B cell (primary cell): ENCODE results near the gene RPRD1B. TPM values are rescaled to one million over a fixed set of nuclear protein-coding genes. Genes with fewer than 3 reads are reported as not detected.

Experiments
- ATAC-seq: fragments of 200-7000 bp; cut with Tn5 transposase; one replicate; pipeline ENCODE4 v1.10.0; 2021; ENCODE audit warnings: low read depth, mild to moderate bottlenecking, moderate number of reproducible peaks, moderate library complexity
- CTCF ChIA-PET: fragments of 350-600 bp; sonication (Branson Sonifier 250); formaldehyde crosslinking; loops from one replicate; lab custom pipeline; 2021; ENCODE audit warnings: antibody characterized with exemption, inconsistent platforms; lab: Charles Lee
- POLR2A ChIA-PET: fragments of 350-600 bp; sonication (Branson Sonifier 250); formaldehyde crosslinking; loops from one replicate; lab custom pipeline; 2021; ENCODE audit warnings: antibody characterized with exemption; lab: Charles Lee
- DNase-seq: peaks from one replicate; pipeline ENCODE4 v3.0.0; 2013
- H2AFZ ChIP-seq: 2 replicates; pipeline ENCODE4 v1.6.1; 2012; ENCODE audit warnings: mild to moderate bottlenecking, low read depth, low read length; ENCODE audit not compliant: insufficient read depth, poor library complexity, severe bottlenecking
- H3K27ac ChIP-seq, 2 donors: 1 replicate in 1 of 2; 2 replicates in 1 of 2; pipeline ENCODE4 v1.5.1; 2012 to 2013; ENCODE audit warnings: low read length in 2 of 2, mild to moderate bottlenecking in 2 of 2, moderate library complexity in 1 of 2
- H3K27me3 ChIP-seq, 4 experiments: fragments of 200-600 bp in 1 of 4; sonication (generic) in 1 of 4; replicated peaks in 1 of 4; 1 replicate in 2 of 4; 2 replicates in 2 of 4; pipeline versions ENCODE4 v1.6.1 to v1.7.0; 2013 to 2016; ENCODE audit warnings: low read length in 3 of 4, mild to moderate bottlenecking in 2 of 4, mixed read lengths in 1 of 4, moderate library complexity in 1 of 4; ENCODE audit not compliant: insufficient read depth in 4 of 4, control insufficient read depth in 3 of 4; ENCODE audit errors: control extremely low read depth in 1 of 4
- H3K36me3 ChIP-seq, 2 experiments: replicated peaks in 1 of 2; 1 replicate in 1 of 2; 2 replicates in 1 of 2; pipeline versions ENCODE4 v1.6.1 to v1.7.1; 2013; ENCODE audit warnings: low read length in 1 of 2; ENCODE audit not compliant: insufficient read depth in 2 of 2, control insufficient read depth in 1 of 2; ENCODE audit errors: control extremely low read depth in 1 of 2, extremely low read depth in 1 of 2
- H3K4me1 ChIP-seq, 2 donors: fragments of 200-600 bp in 1 of 2; sonication (generic) in 1 of 2; 1 replicate in 1 of 2; 2 replicates in 1 of 2; pipeline versions ENCODE4 v1.5.1 to v1.6.1; 2013 to 2017; ENCODE audit warnings: low read length in 2 of 2; ENCODE audit not compliant: control insufficient read depth in 2 of 2, insufficient read depth in 2 of 2
- H3K4me2 ChIP-seq: replicated peaks from 2 replicates; pipeline ENCODE3; 2012; ENCODE audit warnings: mild to moderate bottlenecking, low read depth, low read length; ENCODE audit not compliant: poor library complexity, severe bottlenecking
- H3K4me3 ChIP-seq, 5 experiments: fragments of 200-600 bp in 1 of 5; sonication (generic) in 1 of 5; 1 replicate in 3 of 5; 2 replicates in 2 of 5; pipeline versions ENCODE4 v1.5.1 to v1.7.0; 2011 to 2016; ENCODE audit warnings: low read length in 4 of 5, mild to moderate bottlenecking in 4 of 5, low read depth in 2 of 5, control low read depth in 1 of 5, moderate library complexity in 1 of 5; ENCODE audit not compliant: insufficient read depth in 1 of 5; ENCODE audit errors: control extremely low read depth in 1 of 5, extremely low read depth in 1 of 5
- H3K79me2 ChIP-seq: fragments of 200-600 bp; sonication (generic); one replicate; pipeline ENCODE4 v1.6.0; 2016; ENCODE audit warnings: low read length; ENCODE audit not compliant: control insufficient read depth, insufficient read depth
- H3K9ac ChIP-seq: fragments of 200-600 bp; sonication (generic); 2 replicates; pipeline ENCODE4 v1.6.1; 2017; ENCODE audit warnings: mild to moderate bottlenecking, low read length, moderate library complexity
- H3K9me3 ChIP-seq, 3 donors: one replicate each; pipeline versions ENCODE4 v1.6.1 to v1.7.1; 2013; ENCODE audit warnings: low read length in 2 of 3; ENCODE audit not compliant: control insufficient read depth in 2 of 3, insufficient read depth in 1 of 3; ENCODE audit errors: control extremely low read depth in 1 of 3
- H4K20me1 ChIP-seq: 2 replicates; pipeline ENCODE4 v1.6.0; 2012; ENCODE audit warnings: mild to moderate bottlenecking, low read length; ENCODE audit not compliant: insufficient read depth, control insufficient read depth, poor library complexity, severe bottlenecking
- H3K27ac Mint-ChIP-seq: one replicate; pipeline ENCODE4 v1.8.0; 2021; ENCODE audit warnings: mixed read lengths
- H3K27me3 Mint-ChIP-seq: one replicate; pipeline ENCODE4 v1.8.0; 2021; ENCODE audit warnings: mixed read lengths
- H3K4me1 Mint-ChIP-seq: one replicate; pipeline ENCODE4 v1.8.0; 2021; ENCODE audit warnings: mixed read lengths
- H3K4me3 Mint-ChIP-seq: one replicate; pipeline ENCODE4 v1.8.0; 2021; ENCODE audit warnings: mixed read lengths
- H3K9me3 Mint-ChIP-seq: one replicate; pipeline ENCODE4 v1.8.0; 2022; ENCODE audit warnings: mixed read lengths; ENCODE audit not compliant: insufficient read depth
- CTCF ChIP-seq: fragments of 200-600 bp; IDR thresholded peaks from one replicate; pipeline ENCODE4 v1.8.0; 2022; ENCODE audit warnings: antibody characterized with exemption, mild to moderate bottlenecking
- EZH2 ChIP-seq: IDR thresholded peaks from 2 replicates; pipeline ENCODE4 v1.6.1; 2012; ENCODE audit warnings: borderline replicate concordance, low read depth, mild to moderate bottlenecking, moderate library complexity, low read length; ENCODE audit not compliant: insufficient read depth, poor library complexity, severe bottlenecking
- WGBS: methylation state at CpG from one replicate; pipeline ENCODE4 v1.1.5; 2013; ENCODE audit warnings: missing lambda C conversion rate; ENCODE audit not compliant: insufficient coverage; 5-methylcytosine and 5-hydroxymethylcytosine counted together
- intact Hi-C: fragments of 100-400 bp; cut with micrococcal nuclease; formaldehyde crosslinking; loops from one replicate; pipeline ENCODE4 v1.10.0; 2022
- polyA plus RNA-seq: library from polyadenylated mRNA; depleted of rRNA; stranded (reverse); fragments of >200 nt; gene quantifications from 2 replicates; pipeline ENCODE4 v1.2.3, GENCODE V29; 2012
- total RNA-seq, 2 donors: library from RNA; stranded (reverse); fragments of 120-200 nt in 1 of 2; gene quantifications; 1 replicate in 1 of 2; 2 replicates in 1 of 2; pipeline versions ENCODE4 v1.2.3 to v1.2.4, GENCODE V29; 2013 to 2022

The RPRD1B gene
- total and polyA plus RNA-seq, 2 donors (not counting 1 experiment from before 2014, with no cell fraction given), result 6.0 to 54.9 TPM

GRCh38 chr20:37992802-37993409 lies 40.6 kb upstream of the RPRD1B start:
- no peaks in the 10 kb centered on the region for H3K79me2 ChIP-seq
- H3K27ac Mint-ChIP-seq, result no peak overlapping the region
- peaks cover 13 to 18% of the 10 kb centered on the region in 2 donors for H3K4me1 ChIP-seq
- H3K27ac ChIP-seq, result no peak overlapping the region
- peaks cover 4 to 72% of the 10 kb centered on the region in 2 experiments for H3K36me3 ChIP-seq
- H3K4me3 Mint-ChIP-seq, result no peak overlapping the region
- H2AFZ ChIP-seq, result no peak overlapping the region
- H3K27me3 ChIP-seq, result no peaks in the 10 kb centered on the region
- peaks cover 18% of the 10 kb centered on the region for H3K4me1 Mint-ChIP-seq
- DNase-seq, result peak; percentile 61
- ChIA-PET POLR2A (interaction anchor here (0.6 kb wide), 1 partner anchor 811 kb away, joined by 6 read pairs; no protein-coding TSS in a partner anchor), CTCF (interaction anchor here (0.6 to 5.6 kb wide), 19 partner anchors 9 to 821 kb away, joined by 3 to 87 read pairs (median 4); partner anchors contain the start of gene VSTM2L)
- no peaks in the 10 kb centered on the region for H3K9me3 Mint-ChIP-seq
- no peak overlapping the region for H3K9ac ChIP-seq
- no peaks in the 10 kb centered on the region for H3K27me3 Mint-ChIP-seq
- WGBS, result 79% methylated on average over 4 of the region's 5 CpGs
- peaks cover 6% of the 10 kb centered on the region for H4K20me1 ChIP-seq
- H3K9me3 ChIP-seq, result no peaks in the 10 kb centered on the region
- peak; percentile 47 for ATAC-seq
- peak; percentile 80 for TF ChIP-seq CTCF
- no peak for TF ChIP-seq EZH2
- no peak overlapping the region for H3K4me3 ChIP-seq
- intact Hi-C loops, result loop anchor here (5.0 to 10.0 kb wide), 2 partner anchors 236 to 798 kb away; no protein-coding TSS in a partner anchor
- no peak overlapping the region for H3K4me2 ChIP-seq

- WGBS, result 98% methylated on average over 4 of the region's 4 CpGs
- H3K4me2 ChIP-seq, result no peak overlapping the region
- TF ChIP-seq CTCF (no peak), EZH2 (no peak)
Measured at GRCh38 chr20:37994512-37994911, 39.0 kb upstream of the RPRD1B start.

More at GRCh38 chr20:37994512-37994911, 39.0 kb upstream of the RPRD1B start:
- H3K9ac ChIP-seq, result no peak overlapping the region
- no peaks in the 10 kb centered on the region for H3K27me3 ChIP-seq
- ChIA-PET POLR2A (no interaction called here), CTCF (interaction anchor here (0.7 to 5.6 kb wide), 6 partner anchors 11 to 518 kb away, joined by 3 to 87 read pairs (median 4); no protein-coding TSS in a partner anchor)
- ATAC-seq (no peak), DNase-seq (no peak)
- peaks cover 13 to 18% of the 10 kb centered on the region in 2 donors for H3K4me1 ChIP-seq
- H2AFZ ChIP-seq, result no peak overlapping the region
- H3K27ac Mint-ChIP-seq, result no peak overlapping the region
- H3K4me3 Mint-ChIP-seq, result no peak overlapping the region
- H4K20me1 ChIP-seq, result peaks cover 6% of the 10 kb centered on the region
- H3K4me3 ChIP-seq, result no peak overlapping the region
- H3K36me3 ChIP-seq, result peaks cover 4 to 71% of the 10 kb centered on the region in 2 experiments
- intact Hi-C loops, result loop anchor here (5.0 to 10.0 kb wide), 2 partner anchors 237 to 800 kb away; no protein-coding TSS in a partner anchor
- H3K9me3 ChIP-seq, result no peaks in the 10 kb centered on the region
- no peak overlapping the region for H3K27ac ChIP-seq
- H3K9me3 Mint-ChIP-seq, result no peaks in the 10 kb centered on the region
- H3K4me1 Mint-ChIP-seq, result peaks cover 18% of the 10 kb centered on the region
- no peaks in the 10 kb centered on the region for H3K27me3 Mint-ChIP-seq
- no peaks in the 10 kb centered on the region for H3K79me2 ChIP-seq
